ENCODE results near the gene GALNT17. TPM values are rescaled to one million over a fixed set of nuclear protein-coding genes. Genes with fewer than 3 reads are reported as not detected.

Gene GALNT17
- polyA plus RNA-seq, 2 of the 4 experiments (the other 2 are of a cell fraction) = not detected

- ATAC-seq (no peak), FAIRE-seq (no peak)
- 6% methylated on average over 4 of the region's 4 CpGs for WGBS (ENCODE audit: missing lambda C conversion rate)
Measured at GRCh38 chr7:71361451-71362032, 229.6 kb downstream of the GALNT17 start.

GRCh38 chr7:71362240-71362639 lies 230.3 kb downstream of the GALNT17 start:
- Histone ChIP-seq H3K4me1 (no peaks in the 10 kb centered on the region), H3K9me3 (peaks cover 2% of the 10 kb centered on the region; the same call in 1 of the 3 replicates), H3K27ac (no peak overlapping the region), H3K4me2 (no peak overlapping the region), H3K4me3 (no peak overlapping the region)
- ChIA-PET POLR2A (no interaction called here), CTCF (no interaction called here)
- 54% methylated on average over 7 of the region's 7 CpGs for WGBS (ENCODE audit: missing lambda C conversion rate)
- TF ChIP-seq MAZ (IDR thresholded peaks at IDR 0.05; ENCODE audit: borderline replicate concordance, low read depth, low read length) = no peak
- TF ChIP-seq ZNF302 (CRISPR knock-in tag; IDR thresholded peaks at IDR 0.05) = no peak
- TF ChIP-seq KDM1A (IDR thresholded peaks at IDR 0.05; ENCODE audit: low read depth) = no peak
- TF ChIP-seq EP300 (IDR thresholded peaks at IDR 0.05) = no peak
- TF ChIP-seq JUN (IDR thresholded peaks at IDR 0.05) = no peak
- no peak for TF ChIP-seq SREBF2 (IDR thresholded peaks at IDR 0.05)
- TF ChIP-seq MAX (IDR thresholded peaks at IDR 0.05) = no peak
- TF ChIP-seq RCOR1 (IDR thresholded peaks at IDR 0.05; ENCODE audit: low read depth, low read length) = no peak
- TF ChIP-seq JUNB (IDR thresholded peaks at IDR 0.05) = no peak
- no peak for TF ChIP-seq RNF2 (IDR thresholded peaks at IDR 0.05; ENCODE audit: borderline replicate concordance, low read depth)
- no peak for TF ChIP-seq RFX5 (IDR thresholded peaks at IDR 0.05)
- DNase-seq (ENCODE audit: low read depth in 1 of 2, low spot score in 1 of 2) (no peak), FAIRE-seq (no peak), ATAC-seq (no peak)

More at GRCh38 chr7:71361451-71362032, 229.6 kb downstream of the GALNT17 start:
- H3K4me3 ChIP-seq = no peak overlapping the region
- DNase-seq (ENCODE audit: low read depth in 1 of 2, low spot score in 1 of 2) = no peak
- TF ChIP-seq EHF (CRISPR knock-in tag; IDR thresholded peaks at IDR 0.05) (no peak), BCL3 (IDR thresholded peaks at IDR 0.05) (no peak), MAZ (IDR thresholded peaks at IDR 0.05; ENCODE audit: borderline replicate concordance, low read depth, low read length) (no peak), CHD2 (IDR thresholded peaks at IDR 0.05; ENCODE audit: low read length, partially characterized antibody) (no peak), KDM5A (IDR thresholded peaks at IDR 0.05) (no peak), JUNB (IDR thresholded peaks at IDR 0.05) (no peak), ZSCAN20 (CRISPR knock-in tag; IDR thresholded peaks at IDR 0.05) (no peak), ZC3H11A (IDR thresholded peaks at IDR 0.05) (no peak), ZNF302 (CRISPR knock-in tag; IDR thresholded peaks at IDR 0.05) (no peak), E2F6 (IDR thresholded peaks at IDR 0.05; ENCODE audit: borderline replicate concordance, low read depth) (no peak), BHLHE40 (IDR thresholded peaks at IDR 0.05; ENCODE audit: low read depth, low read length) (no peak)
- CTCF ChIA-PET = interaction anchor here (1.0 kb wide), 1 partner anchor 71 kb away, joined by 3 read pairs; no protein-coding TSS in a partner anchor
- no peak overlapping the region for H3K4me2 ChIP-seq
- POLR2A ChIA-PET = no interaction called here
- H3K9me3 ChIP-seq = peaks cover 2% of the 10 kb centered on the region; the same call in 1 of the 3 replicates
- H3K27ac ChIP-seq = no peak overlapping the region
- no peaks in the 10 kb centered on the region for H3K4me1 ChIP-seq

- 12% methylated on average over 5 of the region's 5 CpGs for WGBS (ENCODE audit: missing lambda C conversion rate)
- ChIA-PET CTCF (no interaction called here), POLR2A (no interaction called here)
- no peak for TF ChIP-seq PHF8 (IDR thresholded peaks at IDR 0.05; ENCODE audit: borderline replicate concordance, low read depth)
- DNase-seq (ENCODE audit: low read depth in 1 of 2, low spot score in 1 of 2) (no peak), ATAC-seq (no peak), FAIRE-seq (no peak)
- H3K4me1 ChIP-seq = no peaks in the 10 kb centered on the region
- no peak overlapping the region for H3K27ac ChIP-seq
- H3K4me2 ChIP-seq = no peak overlapping the region
- H3K4me3 ChIP-seq = no peak overlapping the region
- peaks cover under 1% of the 10 kb centered on the region; the same call in 1 of the 3 replicates for H3K9me3 ChIP-seq
Measured at GRCh38 chr7:71363223-71363622, 231.3 kb downstream of the GALNT17 start.
